ENCODE data around the gene SLC29A4.

SLC29A4 gene

GRCh38 chr7:5344342-5344741 is 61.6 kb downstream of the SLC29A4 start:
- Mint-ChIP-seq H3K27ac (no peak overlapping the region), H3K4me3 (no peak overlapping the region), H3K27me3 (no peaks in the 10 kb centered on the region), H3K36me3 (ENCODE audit: low read depth) (peaks cover 55% of the 10 kb centered on the region), H3K9me3 (peaks cover 7% of the 10 kb centered on the region), H3K4me1 (peaks cover 2% of the 10 kb centered on the region)
- DNase-seq, result no peak
- no peak for ATAC-seq

GRCh38 chr7:5345171-5345570 is 62.4 kb downstream of the SLC29A4 start:
- H3K4me1 Mint-ChIP-seq, result no peaks in the 10 kb centered on the region
- DNase-seq, result no peak
- no peak for ATAC-seq
- H3K9me3 Mint-ChIP-seq, result peaks cover 7% of the 10 kb centered on the region
- no peak overlapping the region for H3K27ac Mint-ChIP-seq
- H3K27me3 Mint-ChIP-seq, result no peaks in the 10 kb centered on the region
- H3K36me3 Mint-ChIP-seq (ENCODE audit: low read depth), result peaks cover 49% of the 10 kb centered on the region
- H3K4me3 Mint-ChIP-seq, result no peak overlapping the region

GRCh38 chr7:5345671-5346070 is 62.9 kb downstream of the SLC29A4 start:
- ATAC-seq, result no peak
- Mint-ChIP-seq H3K4me1 (no peaks in the 10 kb centered on the region), H3K27me3 (no peaks in the 10 kb centered on the region), H3K27ac (no peak overlapping the region), H3K4me3 (no peak overlapping the region), H3K36me3 (ENCODE audit: low read depth) (peaks cover 46% of the 10 kb centered on the region), H3K9me3 (peaks cover 7% of the 10 kb centered on the region)
- no peak for DNase-seq

- H3K4me3 Mint-ChIP-seq, result no peak overlapping the region
- ATAC-seq (no peak), DNase-seq (no peak)
- H3K9me3 Mint-ChIP-seq, result peaks cover 7% of the 10 kb centered on the region
- H3K27me3 Mint-ChIP-seq, result no peaks in the 10 kb centered on the region
- no peak overlapping the region for H3K27ac Mint-ChIP-seq
- H3K36me3 Mint-ChIP-seq (ENCODE audit: low read depth), result peaks cover 28% of the 10 kb centered on the region
- H3K4me1 Mint-ChIP-seq, result no peaks in the 10 kb centered on the region
These were observed 65.6 kb downstream of the SLC29A4 start for GRCh38 chr7:5348134-5349004.

- no peaks in the 10 kb centered on the region for H3K27me3 Mint-ChIP-seq
- DNase-seq (no peak), ATAC-seq (no peak)
- H3K4me1 Mint-ChIP-seq, result no peaks in the 10 kb centered on the region
- no peak overlapping the region for H3K27ac Mint-ChIP-seq
- H3K36me3 Mint-ChIP-seq (ENCODE audit: low read depth), result peaks cover 21% of the 10 kb centered on the region
- no peak overlapping the region for H3K4me3 Mint-ChIP-seq
- H3K9me3 Mint-ChIP-seq, result peaks cover 2% of the 10 kb centered on the region
These were observed 66.2 kb downstream of the SLC29A4 start for GRCh38 chr7:5349005-5349380.

GRCh38 chr7:5349437-5350173 is 66.9 kb downstream of the SLC29A4 start:
- Mint-ChIP-seq H3K27me3 (no peaks in the 10 kb centered on the region), H3K4me3 (no peak overlapping the region), H3K27ac (no peak overlapping the region), H3K9me3 (no peaks in the 10 kb centered on the region), H3K36me3 (ENCODE audit: low read depth) (peaks cover 21% of the 10 kb centered on the region), H3K4me1 (peaks cover 5% of the 10 kb centered on the region)
- no peak for ATAC-seq
- no peak for DNase-seq

GRCh38 chr7:5350174-5350463 is 67.4 kb downstream of the SLC29A4 start:
- ATAC-seq (no peak), DNase-seq (no peak)
- no peaks in the 10 kb centered on the region for H3K27me3 Mint-ChIP-seq
- H3K4me1 Mint-ChIP-seq, result peaks cover 10% of the 10 kb centered on the region
- peaks cover 17% of the 10 kb centered on the region for H3K36me3 Mint-ChIP-seq (ENCODE audit: low read depth)
- no peak overlapping the region for H3K4me3 Mint-ChIP-seq
- no peaks in the 10 kb centered on the region for H3K9me3 Mint-ChIP-seq
- no peak overlapping the region for H3K27ac Mint-ChIP-seq

GRCh38 chr7:5350600-5351385 is 68.0 kb downstream of the SLC29A4 start:
- DNase-seq (no peak), ATAC-seq (no peak)
- H3K4me3 Mint-ChIP-seq, result no peak overlapping the region
- no peaks in the 10 kb centered on the region for H3K9me3 Mint-ChIP-seq
- peaks cover 13% of the 10 kb centered on the region for H3K4me1 Mint-ChIP-seq
- H3K36me3 Mint-ChIP-seq (ENCODE audit: low read depth), result peaks cover 18% of the 10 kb centered on the region
- H3K27ac Mint-ChIP-seq, result no peak overlapping the region
- no peaks in the 10 kb centered on the region for H3K27me3 Mint-ChIP-seq

GRCh38 chr7:5351507-5352265 is 68.9 kb downstream of the SLC29A4 start:
- Mint-ChIP-seq H3K4me1 (peaks cover 13% of the 10 kb centered on the region), H3K4me3 (no peak overlapping the region), H3K27ac (no peak overlapping the region), H3K27me3 (no peaks in the 10 kb centered on the region), H3K9me3 (no peaks in the 10 kb centered on the region), H3K36me3 (ENCODE audit: low read depth) (peaks cover 19% of the 10 kb centered on the region)
- no peak for ATAC-seq
- no peak for DNase-seq

- H3K4me1 Mint-ChIP-seq, result peaks cover 13% of the 10 kb centered on the region
- ATAC-seq (no peak), DNase-seq (no peak)
- H3K9me3 Mint-ChIP-seq, result no peaks in the 10 kb centered on the region
- peaks cover 23% of the 10 kb centered on the region for H3K36me3 Mint-ChIP-seq (ENCODE audit: low read depth)
- H3K27ac Mint-ChIP-seq, result no peak overlapping the region
- H3K27me3 Mint-ChIP-seq, result no peaks in the 10 kb centered on the region
- no peak overlapping the region for H3K4me3 Mint-ChIP-seq
These were observed 69.8 kb downstream of the SLC29A4 start for GRCh38 chr7:5352440-5353010.

GRCh38 chr7:5354460-5355232 is 71.9 kb downstream of the SLC29A4 start:
- DNase-seq, result no peak
- Mint-ChIP-seq H3K4me1 (peaks cover 13% of the 10 kb centered on the region), H3K27me3 (no peaks in the 10 kb centered on the region), H3K4me3 (no peak overlapping the region), H3K27ac (peak overlapping the region; percentile 40), H3K36me3 (ENCODE audit: low read depth) (peaks cover 39% of the 10 kb centered on the region), H3K9me3 (no peaks in the 10 kb centered on the region)
- no peak for ATAC-seq
